HG03097 (cell line): ENCODE results near the gene CEP76.

Source experiments
- ATAC-seq: cut with Tn5 transposase; IDR thresholded peaks from one replicate; pipeline ENCODE4 v1.9.1; 2021; ENCODE audit not compliant: unreplicated experiment, low FRiP score

Gene CEP76

GRCh38 chr18:12703664-12704063 is 1.1 kb upstream of the CEP76 start:
- ATAC-seq = no peak

DNA sequence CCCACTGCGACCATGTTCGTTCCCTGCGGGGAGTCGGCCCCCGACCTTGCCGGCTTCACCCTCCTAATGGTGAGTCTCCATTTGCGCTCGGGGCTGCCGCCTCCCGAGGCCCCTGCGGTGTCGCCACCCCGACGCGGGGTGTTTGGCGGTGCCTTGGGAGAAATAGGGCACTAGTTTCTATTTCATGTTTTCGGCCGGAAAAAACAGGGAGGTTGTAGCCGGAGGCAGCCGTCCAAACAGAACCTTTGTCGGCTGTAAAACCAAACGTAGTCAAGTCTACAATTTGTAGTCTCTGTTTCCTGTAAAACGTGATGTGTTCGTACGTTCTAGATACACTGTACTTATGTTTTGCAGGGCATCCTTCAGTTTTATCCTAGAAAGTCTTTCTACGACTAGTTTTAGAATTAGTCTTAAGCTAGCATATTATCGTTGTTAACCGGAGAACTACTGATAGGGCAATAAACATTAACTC is 609 bp upstream of the CEP76 start:
- no peak for ATAC-seq

- ATAC-seq = no peak
These were observed 1.4 kb downstream of the CEP76 start for GRCh38 chr18:12701161-12701560.

DNA sequence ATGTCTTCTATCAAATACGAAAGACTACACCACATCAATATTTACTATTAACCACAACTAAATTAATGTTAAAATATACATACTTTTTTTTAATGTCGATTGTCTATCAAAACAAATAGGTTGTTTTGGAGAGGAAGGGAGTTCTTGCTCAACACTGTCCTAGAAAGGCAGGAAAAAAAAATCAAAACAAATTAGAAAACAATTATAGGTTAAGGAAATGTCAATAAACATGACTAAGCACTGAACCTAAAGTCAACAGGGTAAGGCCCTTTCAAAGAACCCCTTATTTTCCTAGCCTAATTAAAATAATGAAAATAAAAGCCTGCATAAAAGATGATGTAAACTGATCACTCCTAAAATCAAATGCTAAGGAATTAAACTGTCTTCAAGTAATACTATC is 2.8 kb downstream of the CEP76 start:
- no peak for ATAC-seq

GRCh38 chr18:12694032-12694431 is 8.5 kb downstream of the CEP76 start:
- no peak for ATAC-seq

DNA sequence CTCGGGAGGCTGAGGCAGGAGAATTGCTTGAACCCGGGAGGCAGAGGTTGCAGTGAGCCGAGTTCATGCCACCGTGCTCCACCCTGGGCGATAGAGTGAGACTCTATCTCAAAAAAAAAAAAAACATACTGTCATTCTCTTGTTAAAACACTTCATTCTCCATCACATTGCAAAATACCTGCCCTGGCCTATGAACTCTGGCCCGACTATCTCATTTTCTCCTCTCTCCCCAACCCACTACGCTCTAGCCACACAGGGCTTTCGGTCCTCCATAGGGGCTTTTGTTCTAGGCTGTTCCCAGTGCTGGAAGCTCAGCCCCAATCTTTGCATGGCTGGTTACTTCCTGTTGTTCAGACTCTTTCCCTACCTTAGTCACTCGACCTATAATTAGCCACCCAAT is 10.3 kb downstream of the CEP76 start:
- ATAC-seq = no peak

- ATAC-seq = no peak
These were observed 13.2 kb downstream of the CEP76 start for GRCh38 chr18:12689256-12689850.

GRCh38 chr18:12686100-12686499 is 16.4 kb downstream of the CEP76 start:
- ATAC-seq = no peak

GRCh38 chr18:12679183-12679786 is 23.2 kb downstream of the CEP76 start:
- no peak for ATAC-seq

DNA sequence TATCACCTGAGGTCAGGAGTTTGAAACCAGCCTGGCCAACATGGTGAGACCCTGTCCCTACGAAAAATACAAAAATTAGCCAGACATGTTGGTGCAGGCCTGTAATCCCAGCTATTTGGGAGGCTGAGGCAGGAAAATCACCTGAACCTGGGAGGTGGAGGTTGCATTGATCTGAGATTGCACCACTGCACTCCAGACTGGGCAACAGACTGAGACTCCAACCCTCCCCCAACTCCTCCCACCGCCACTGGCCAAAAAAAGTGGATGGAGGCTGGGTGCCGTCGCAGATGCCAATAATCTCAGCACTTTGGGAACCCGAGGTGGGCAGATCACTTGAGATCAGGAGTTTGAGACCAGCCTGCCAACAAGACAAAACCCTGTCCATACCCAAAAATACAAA is 34.5 kb downstream of the CEP76 start:
- ATAC-seq = no peak

- no peak for ATAC-seq
These were observed 42.5 kb downstream of the CEP76 start for GRCh38 chr18:12659904-12660605.

DNA sequence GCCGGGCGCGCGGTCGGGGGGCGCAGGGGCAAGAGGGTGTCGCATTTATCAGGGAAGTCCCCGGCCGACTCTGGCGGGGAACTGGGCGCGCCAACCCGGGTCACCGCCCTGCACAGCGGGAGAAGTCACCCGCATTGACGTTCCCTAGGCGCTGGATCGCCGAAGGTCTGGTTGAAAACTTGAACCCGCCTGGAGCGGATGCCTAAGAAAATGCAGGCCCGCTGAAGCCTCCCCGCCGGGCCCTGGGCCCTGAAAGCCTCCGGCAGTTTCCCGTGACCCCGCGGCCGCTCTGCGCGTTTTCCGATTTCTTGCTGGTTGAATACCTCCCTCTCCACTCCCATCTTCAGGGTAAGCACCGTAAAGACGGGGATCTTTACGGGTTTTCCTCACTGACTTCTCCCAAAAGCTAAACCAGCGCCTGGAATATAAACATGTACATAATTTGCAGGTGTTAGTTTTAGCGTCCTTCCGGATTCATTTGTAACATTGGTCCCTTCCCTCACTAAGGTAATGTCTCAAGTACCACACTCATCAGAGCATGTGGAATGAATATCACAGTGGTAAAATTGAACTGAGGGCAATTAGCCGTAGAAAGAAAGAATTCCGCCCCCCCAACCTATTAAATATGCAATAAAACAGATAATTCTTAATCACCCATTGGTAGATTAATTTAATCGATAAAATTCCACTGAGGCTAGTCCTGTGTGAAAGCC is 43.9 kb downstream of the CEP76 start:
- peak; percentile 13 for ATAC-seq

DNA sequence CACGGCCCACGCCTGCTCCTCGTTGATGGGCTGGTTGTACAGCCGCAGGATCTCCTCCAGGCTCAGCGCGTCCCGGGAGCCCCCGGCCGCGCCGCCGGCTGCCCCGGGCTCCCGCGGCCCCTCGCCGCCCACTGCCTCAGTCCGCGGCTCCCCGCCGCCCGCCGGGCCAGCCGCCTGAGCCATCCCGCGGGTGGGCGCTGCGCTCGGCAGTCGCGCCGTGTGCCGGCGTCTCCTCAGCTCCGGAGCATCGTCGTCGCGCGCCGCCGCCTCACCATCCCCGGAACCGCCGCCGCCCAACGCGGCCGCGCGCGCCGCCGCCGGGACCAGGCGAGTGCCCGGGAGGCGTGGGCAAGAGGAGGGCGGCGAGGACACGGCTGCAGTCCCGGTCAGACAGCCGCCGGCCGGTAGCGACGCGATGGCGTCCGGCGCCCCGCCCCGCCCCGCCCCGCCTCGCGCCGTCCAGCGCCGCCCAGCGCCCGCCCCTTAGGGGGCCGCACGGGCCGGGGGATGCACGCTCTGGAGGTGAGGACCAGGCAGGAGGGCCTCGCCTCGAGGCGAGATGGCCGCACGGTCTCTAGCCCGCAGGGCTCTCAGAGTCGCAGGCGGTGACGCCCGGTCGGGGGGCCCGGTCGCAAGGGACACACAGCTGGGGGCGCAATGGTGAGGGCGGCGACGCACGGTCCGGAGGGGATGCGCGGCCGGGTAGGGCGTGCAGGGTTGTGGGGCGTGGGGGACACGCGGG is 44.7 kb downstream of the CEP76 start, which contains the start of gene SPIRE1:
SPIRE1 (minus strand) TSS at position 424 of the 742 bp plus-strand sequence; CDS start at position 183, 241 bp downstream.
- peak; percentile 69 for ATAC-seq

DNA sequence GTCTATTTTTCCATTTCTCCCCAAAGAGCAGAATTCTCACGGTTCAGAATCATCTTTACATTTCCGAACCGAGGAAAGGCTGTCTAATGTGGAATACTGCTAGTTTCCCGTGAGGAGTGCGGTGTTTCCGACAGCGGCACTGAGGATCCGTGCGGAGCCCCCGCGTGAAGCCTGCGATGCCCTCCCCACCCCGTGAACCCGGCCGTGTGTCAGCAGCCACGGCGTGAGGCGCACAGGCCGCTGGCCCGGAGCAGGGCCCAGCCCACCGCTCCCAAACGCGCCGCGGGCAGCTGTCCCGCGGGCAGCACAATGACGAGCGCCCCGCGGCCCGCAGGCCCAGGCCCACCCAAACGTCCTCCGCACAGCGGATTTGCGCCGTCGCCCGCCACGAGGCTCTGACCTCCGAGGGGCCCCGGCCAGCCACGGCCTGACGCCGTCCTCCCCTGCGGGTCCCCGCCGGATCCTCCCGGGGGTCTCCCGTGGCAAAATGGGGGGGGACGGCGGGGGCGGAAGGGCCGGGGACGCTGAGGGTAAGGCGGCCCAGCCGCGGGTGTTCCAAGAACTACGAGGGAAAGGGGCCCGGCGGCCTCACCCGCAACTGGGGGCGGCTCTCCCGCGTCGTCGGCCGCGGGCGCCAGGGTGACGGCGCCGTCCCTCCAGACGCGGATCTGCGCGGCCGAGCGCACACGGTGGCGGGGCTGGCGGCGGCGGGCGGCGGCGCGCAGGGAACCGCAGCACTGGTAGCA is 45.4 kb downstream of the CEP76 start:
- peak; percentile 28 for ATAC-seq

- ATAC-seq = no peak
These were observed 46.0 kb downstream of the CEP76 start for GRCh38 chr18:12656605-12656937.

GRCh38 chr18:12654971-12655370 is 47.6 kb downstream of the CEP76 start:
- ATAC-seq = no peak

DNA sequence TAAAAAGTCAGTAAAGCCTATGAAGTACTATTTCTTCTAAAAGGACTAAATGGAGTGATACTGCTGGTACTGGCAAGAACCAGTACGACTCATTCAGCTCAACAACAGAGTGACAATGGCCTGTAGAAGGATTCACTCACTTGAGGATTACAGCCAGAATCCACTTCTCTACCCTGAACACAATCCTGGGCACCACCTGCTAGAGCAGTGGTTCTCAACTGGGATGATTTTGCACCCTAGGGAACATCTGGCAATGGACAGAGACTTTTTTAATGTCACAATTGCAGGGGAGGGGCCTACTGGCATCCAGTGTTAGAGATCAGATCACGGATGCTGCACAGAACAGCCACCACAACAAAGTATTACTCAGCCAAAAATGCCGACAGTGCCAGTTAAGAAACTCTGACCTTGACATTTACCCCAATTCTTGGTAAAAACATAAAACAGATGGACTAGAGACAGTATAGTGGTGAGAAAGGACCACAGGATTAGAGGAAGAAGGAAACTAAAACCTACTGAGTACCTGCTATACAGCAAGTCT is 49.6 kb downstream of the CEP76 start:
- no peak for ATAC-seq

- no peak for ATAC-seq
These were observed 50.9 kb downstream of the CEP76 start for GRCh38 chr18:12651651-12652050.

- no peak for ATAC-seq
These were observed 54.8 kb downstream of the CEP76 start for GRCh38 chr18:12647773-12648172.

DNA sequence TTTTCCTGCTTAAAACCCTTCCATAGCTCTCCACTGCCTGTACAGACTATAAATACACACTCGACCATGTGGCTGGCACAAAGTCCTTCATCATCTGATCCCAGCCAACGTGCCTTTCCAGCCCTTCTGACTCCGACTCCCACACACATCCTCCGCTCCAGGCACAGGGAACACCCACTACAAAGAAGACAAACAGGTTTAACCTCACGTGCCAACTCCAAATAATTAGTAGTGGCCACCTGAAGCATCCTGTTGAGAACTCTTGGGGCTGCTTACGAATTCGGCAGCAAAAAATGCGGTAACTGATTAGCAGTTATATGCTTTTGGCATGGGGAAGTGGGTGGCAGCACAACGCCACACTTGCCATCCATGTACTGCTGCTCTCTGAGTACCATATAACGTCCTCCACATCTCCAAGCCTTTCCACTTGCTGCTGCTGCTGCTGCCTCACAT is 56.7 kb downstream of the CEP76 start:
- no peak for ATAC-seq
